Activated T-helper 1 cell treated with anti-CD3 and anti-CD28 coated beads, Interleukin-12 subunit alpha, Interleukin-12 subunit beta, Interleukin-2, Interleukin-4 antibody, amounts not matched to agents 30 ng/mL and 10 ng/mL and 1 ng/mL, durations not matched to agents 14 hours and 24 hours and 36 hours (primary cell): ENCODE measurements around the gene NPY1R. TPM values are rescaled to one million over a fixed set of nuclear protein-coding genes. Genes with fewer than 3 reads are reported as not detected.

ENCODE experiments used
- DNase-seq: peaks from one replicate; pipeline ENCODE4 v3.0.0; 2021; ENCODE audit warnings: low spot score
- H3K27ac Mint-ChIP-seq: one replicate; pipeline ENCODE4 v1.8.0; 2021; ENCODE audit warnings: mild to moderate bottlenecking, mixed read lengths
- H3K27me3 Mint-ChIP-seq: one replicate; pipeline ENCODE4 v1.8.0; 2022; ENCODE audit warnings: mild to moderate bottlenecking, moderate library complexity, mixed read lengths; ENCODE audit not compliant: insufficient read depth
- H3K36me3 Mint-ChIP-seq: one replicate; pipeline ENCODE4 v1.8.0; 2021; ENCODE audit warnings: low read depth, mixed read lengths
- H3K4me1 Mint-ChIP-seq: one replicate; pipeline ENCODE4 v1.8.0; 2021; ENCODE audit warnings: low read depth, mixed read lengths
- H3K4me3 Mint-ChIP-seq: one replicate; pipeline ENCODE4 v1.8.0; 2021; ENCODE audit warnings: mild to moderate bottlenecking, moderate library complexity, mixed read lengths
- H3K9me3 Mint-ChIP-seq: one replicate; pipeline ENCODE4 v1.8.0; 2021; ENCODE audit warnings: mixed read lengths
- intact Hi-C: fragments of 100-400 bp; cut with micrococcal nuclease; formaldehyde crosslinking; loops from one replicate; pipeline ENCODE4 v1.15.1; 2024
- total RNA-seq: library from RNA; stranded (reverse); gene quantifications from 2 replicates; pipeline ENCODE4 v1.2.3, GENCODE V29; 2022

Gene NPY1R
- not detected in 2 replicates for total RNA-seq

DNA sequence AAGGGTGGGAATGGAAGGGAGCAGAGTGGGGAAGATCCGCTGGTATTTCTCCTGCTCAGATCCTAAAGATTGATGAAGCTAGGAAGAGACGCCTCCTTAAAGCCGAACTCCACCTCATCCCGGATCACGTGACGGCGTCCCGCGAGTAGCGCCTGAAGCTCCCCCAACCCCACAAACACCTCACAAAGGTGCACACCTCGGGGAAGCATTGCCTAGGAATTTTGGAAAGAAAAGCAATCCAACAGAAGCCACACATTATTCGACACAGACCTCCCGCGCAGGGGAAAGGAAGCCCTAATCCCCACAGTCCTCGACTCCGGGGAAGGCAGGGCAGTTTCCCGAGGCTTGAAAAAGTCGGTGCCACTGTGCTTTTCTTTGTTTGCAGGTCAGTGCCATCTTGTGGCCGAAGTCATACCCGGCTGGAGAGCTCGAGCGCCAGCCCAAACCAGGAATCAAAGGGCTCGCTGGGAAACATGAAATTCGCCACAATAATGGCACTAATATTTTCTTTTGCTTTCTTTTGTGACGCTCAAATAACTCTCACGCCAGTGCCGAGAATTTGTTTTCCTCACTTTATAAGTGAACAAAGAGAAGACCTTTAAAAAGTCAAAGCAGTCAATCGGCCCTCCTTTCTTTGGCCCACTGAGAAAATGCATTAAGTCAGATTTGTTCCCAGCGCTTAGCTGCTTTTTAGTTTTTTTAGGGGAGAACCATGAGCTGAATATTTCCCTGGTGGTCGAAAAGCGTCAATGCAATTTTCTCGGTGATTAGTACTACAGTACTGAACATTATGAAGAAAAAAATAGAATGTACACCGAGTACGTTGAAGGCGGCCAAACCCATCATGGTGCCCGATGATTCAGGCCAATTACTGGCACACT, at the start of gene NPY1R:
TSS of gene NPY1R (minus strand) at position 71 of the 881 bp plus-strand sequence. CDS start 6,042 bp downstream, outside the sequence.
- Mint-ChIP-seq H3K4me3 (peak within 1 kb of the TSS; percentile 69), H3K27ac (no peak within 1 kb of the TSS), H3K9me3 (no peaks in the 10 kb centered on the region), H3K27me3 (peaks cover 47% of the 10 kb centered on the region), H3K4me1 (peaks cover 10% of the 10 kb centered on the region), H3K36me3 (no peaks in the 10 kb centered on the region)
- peak; percentile 1 for DNase-seq
- intact Hi-C loops, result loop anchor here (1.0 kb wide), 2 partner anchors 225 to 835 kb away; no protein-coding TSS in a partner anchor

DNA sequence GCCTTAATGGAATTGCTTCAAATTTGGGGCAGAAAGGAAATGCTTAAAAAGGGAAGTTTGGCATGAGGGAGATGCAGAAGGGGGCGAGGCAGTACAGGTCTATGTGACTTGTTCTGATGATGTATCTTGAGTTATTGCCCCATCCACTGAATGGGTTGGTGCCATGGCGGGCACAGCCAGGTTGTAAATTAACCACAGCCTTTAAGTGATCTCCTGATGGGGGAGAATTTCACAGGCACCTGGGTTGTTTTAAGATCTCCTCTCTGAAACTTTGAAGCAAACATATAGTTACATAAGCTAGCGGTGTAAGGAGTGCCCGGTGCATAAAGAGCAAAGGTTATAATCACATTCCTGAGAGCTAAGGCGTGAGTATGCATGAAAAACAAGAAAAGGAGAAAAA, 48.3 kb upstream of the NPY1R start:
- no peaks in the 10 kb centered on the region for H3K9me3 Mint-ChIP-seq
- no peak overlapping the region for H3K27ac Mint-ChIP-seq
- DNase-seq, result no peak
- no peaks in the 10 kb centered on the region for H3K36me3 Mint-ChIP-seq
- H3K4me1 Mint-ChIP-seq, result no peaks in the 10 kb centered on the region
- H3K4me3 Mint-ChIP-seq, result no peak overlapping the region
- peaks cover 2% of the 10 kb centered on the region for H3K27me3 Mint-ChIP-seq
- intact Hi-C loops, result no loop called here

DNA sequence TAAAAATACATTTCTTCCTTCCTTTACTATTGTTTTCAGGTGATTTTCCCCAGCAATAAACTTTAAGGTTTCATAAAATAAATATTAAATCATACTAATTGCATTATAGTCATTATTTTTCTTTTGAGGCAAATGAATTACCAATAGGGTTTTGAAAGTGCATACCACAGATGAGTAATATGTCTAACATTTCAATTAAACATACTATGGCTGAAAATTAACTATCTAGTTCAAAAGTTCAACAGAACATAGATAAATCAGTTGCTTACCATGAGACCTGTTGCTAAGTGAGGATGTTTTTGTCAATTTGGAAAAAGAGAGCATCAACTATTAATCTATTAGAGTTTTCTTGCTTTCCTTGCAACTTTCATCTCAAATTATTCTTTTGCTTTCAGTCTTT, 46.3 kb upstream of the NPY1R start:
- Mint-ChIP-seq H3K27ac (no peak overlapping the region), H3K27me3 (peaks cover 2% of the 10 kb centered on the region), H3K9me3 (no peaks in the 10 kb centered on the region), H3K36me3 (no peaks in the 10 kb centered on the region), H3K4me3 (no peak overlapping the region), H3K4me1 (no peaks in the 10 kb centered on the region)
- DNase-seq, result no peak
- intact Hi-C loops, result no loop called here

DNA sequence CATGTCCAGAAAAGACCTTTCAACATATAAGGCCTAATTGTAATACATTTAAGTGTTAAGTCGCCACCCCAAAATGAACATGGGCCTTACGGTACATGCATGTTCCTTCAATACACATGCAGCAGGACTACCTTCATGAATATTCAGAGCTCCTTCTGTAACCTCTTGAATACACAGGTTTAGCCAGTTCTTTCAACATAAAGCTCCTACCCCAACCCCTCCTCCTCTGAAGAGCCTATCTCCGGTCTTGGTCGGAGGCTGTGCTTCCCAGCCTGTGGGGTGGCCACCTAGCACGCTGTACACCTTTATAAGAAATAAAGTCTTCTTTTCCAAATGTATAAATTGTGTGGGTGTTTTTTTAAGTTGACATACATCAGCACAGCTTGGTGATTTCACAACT, 39.6 kb upstream of the NPY1R start:
- no peaks in the 10 kb centered on the region for H3K9me3 Mint-ChIP-seq

DNA sequence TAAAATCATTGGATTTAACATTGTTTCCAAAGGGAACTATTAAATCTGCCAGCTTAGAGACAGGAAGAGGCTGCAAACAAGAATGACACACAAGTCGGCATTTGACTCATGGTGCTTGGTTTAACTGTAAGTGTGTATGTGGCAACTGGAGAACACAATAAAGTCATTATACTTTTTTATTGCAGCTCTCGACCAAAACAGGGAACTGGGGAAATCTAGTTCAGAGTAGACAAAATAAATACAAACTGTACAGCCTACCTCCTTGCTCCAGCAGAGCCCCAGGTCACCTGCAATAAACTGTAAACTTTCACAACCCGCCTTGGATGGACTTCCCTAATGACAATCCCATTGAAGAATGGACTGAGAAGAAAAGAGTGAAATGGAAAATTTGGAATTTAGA, 35.3 kb upstream of the NPY1R start:
- Mint-ChIP-seq H3K4me3 (no peak overlapping the region), H3K9me3 (no peaks in the 10 kb centered on the region), H3K4me1 (no peaks in the 10 kb centered on the region), H3K27me3 (peaks cover 6% of the 10 kb centered on the region), H3K36me3 (no peaks in the 10 kb centered on the region), H3K27ac (no peak overlapping the region)
- no peak for DNase-seq
- intact Hi-C loops, result no loop called here

More for the DNA sequence above, 39.6 kb upstream of the NPY1R start:
- Mint-ChIP-seq H3K4me3 (no peak overlapping the region), H3K27me3 (peaks cover 6% of the 10 kb centered on the region), H3K27ac (no peak overlapping the region), H3K36me3 (no peaks in the 10 kb centered on the region), H3K4me1 (no peaks in the 10 kb centered on the region)
- no peak for DNase-seq
- intact Hi-C loops, result no loop called here

DNA sequence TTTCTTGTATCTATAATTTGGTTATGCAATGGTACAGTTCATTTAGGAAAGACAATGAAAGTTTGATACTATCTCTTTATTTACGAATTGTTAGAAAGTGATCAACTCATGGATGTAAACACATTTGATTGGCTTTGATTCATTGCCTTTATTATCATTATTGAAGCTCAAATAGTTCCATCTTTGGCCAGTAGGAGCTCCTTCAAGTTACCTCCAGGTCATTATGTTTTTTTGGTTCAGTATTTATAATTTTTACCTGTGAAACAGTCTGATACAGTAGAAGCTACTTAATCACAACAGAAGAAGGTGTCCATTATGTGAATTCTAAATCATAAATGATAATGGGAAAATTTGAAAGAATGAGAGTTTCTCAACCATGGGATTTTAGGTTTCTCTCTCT, 23.7 kb upstream of the NPY1R start:
- intact Hi-C loops, result loop anchor here (10.0 kb wide), 1 partner anchor 189 kb away; no protein-coding TSS in a partner anchor
- Mint-ChIP-seq H3K27ac (no peak overlapping the region), H3K9me3 (no peaks in the 10 kb centered on the region), H3K4me1 (no peaks in the 10 kb centered on the region), H3K36me3 (no peaks in the 10 kb centered on the region), H3K4me3 (no peak overlapping the region), H3K27me3 (no peaks in the 10 kb centered on the region)
- DNase-seq, result no peak

DNA sequence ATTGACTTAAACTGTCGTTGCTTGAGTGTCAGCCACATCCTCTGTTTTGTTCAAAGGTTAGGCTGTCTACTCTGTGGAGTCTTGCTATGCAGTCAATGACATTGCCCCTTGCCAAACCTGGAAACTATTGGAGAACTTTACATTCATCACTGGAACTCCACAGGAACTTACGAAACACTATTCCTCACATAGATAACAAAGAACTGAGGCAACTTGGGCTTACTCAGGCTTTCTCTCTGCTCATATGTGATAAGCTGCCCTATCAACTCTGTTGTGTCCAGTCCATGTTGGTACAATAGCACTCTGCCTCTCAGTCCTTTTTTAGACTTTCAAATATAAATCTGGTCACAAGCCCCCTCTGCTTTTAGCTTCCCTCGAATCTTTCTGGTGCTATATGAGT, 20.7 kb upstream of the NPY1R start:
- intact Hi-C loops, result loop anchor here (10.0 kb wide), 1 partner anchor 192 kb away; no protein-coding TSS in a partner anchor
- Mint-ChIP-seq H3K9me3 (no peaks in the 10 kb centered on the region), H3K36me3 (no peaks in the 10 kb centered on the region), H3K27me3 (no peaks in the 10 kb centered on the region), H3K4me1 (no peaks in the 10 kb centered on the region), H3K27ac (no peak overlapping the region), H3K4me3 (no peak overlapping the region)
- no peak for DNase-seq

DNA sequence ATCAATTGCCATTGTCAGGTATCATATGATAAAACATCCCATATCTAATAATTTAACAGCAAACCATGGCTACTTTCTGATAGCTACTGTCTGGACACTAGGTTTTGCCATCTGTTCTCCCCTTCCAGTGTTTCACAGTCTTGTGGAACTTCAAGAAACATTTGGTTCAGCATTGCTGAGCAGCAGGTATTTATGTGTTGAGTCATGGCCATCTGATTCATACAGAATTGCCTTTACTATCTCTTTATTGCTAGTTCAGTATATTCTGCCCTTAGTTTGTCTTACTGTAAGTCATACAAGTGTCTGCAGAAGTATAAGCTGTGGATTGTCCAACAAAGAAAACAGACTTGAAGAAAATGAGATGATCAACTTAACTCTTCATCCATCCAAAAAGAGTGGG, 18.3 kb upstream of the NPY1R start:
- no peaks in the 10 kb centered on the region for H3K4me1 Mint-ChIP-seq
- no peak overlapping the region for H3K4me3 Mint-ChIP-seq
- DNase-seq, result no peak
- peaks cover 5% of the 10 kb centered on the region for H3K27me3 Mint-ChIP-seq
- H3K36me3 Mint-ChIP-seq, result no peaks in the 10 kb centered on the region
- H3K27ac Mint-ChIP-seq, result no peak overlapping the region
- intact Hi-C loops, result loop anchor here (10.0 kb wide), 1 partner anchor 194 kb away; no protein-coding TSS in a partner anchor
- H3K9me3 Mint-ChIP-seq, result no peaks in the 10 kb centered on the region

DNA sequence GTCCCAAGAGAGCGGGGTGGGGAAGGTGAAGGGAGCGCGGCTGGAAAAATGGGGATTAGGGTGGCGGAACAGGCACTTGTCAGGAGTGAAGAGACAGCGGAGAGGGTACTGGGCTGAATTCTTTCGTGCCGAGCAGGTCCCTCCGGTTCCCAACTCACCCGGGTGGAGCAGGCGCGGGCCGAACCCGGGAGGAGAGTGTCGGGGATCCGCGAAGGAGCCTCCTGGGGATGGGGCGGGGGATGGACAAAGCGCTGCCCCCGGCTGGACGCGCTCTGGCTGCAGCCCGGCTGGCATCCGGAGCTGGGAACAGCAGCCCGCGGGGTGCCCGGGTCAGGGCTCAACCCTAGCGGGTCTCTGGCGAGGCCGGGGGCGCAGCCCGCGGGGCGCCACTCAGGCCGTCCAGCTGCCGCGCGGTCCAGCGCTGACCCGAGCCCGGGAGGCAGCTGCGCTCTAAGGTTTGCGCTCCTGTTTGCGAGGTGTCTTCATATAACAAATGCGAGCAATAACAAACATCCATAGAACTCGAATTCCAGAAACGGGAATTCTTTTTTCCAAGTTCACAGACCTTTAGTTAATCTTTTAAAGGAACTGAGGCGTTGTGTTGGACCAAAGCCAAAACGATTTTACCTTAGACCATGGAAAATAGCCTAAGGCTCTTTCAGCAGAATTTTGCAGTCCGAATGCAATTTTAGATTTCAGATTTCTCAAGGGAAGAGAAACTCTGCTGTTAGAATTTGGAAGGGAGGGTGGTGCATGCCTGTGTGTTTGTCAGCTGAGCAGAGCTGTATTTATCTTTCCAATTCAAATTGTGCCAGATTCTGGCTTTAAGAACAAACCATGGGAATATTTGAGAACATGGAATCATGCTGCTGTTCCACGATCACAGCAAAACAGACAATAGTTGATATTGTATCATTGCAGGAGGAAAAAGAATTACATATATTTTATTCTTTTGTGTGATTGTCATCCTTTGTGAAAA, 12.0 kb upstream of the NPY1R start:
- no peak for DNase-seq
- Mint-ChIP-seq H3K9me3 (no peaks in the 10 kb centered on the region), H3K4me3 (no peak overlapping the region), H3K4me1 (no peaks in the 10 kb centered on the region), H3K27me3 (peaks cover 27% of the 10 kb centered on the region), H3K27ac (no peak overlapping the region), H3K36me3 (no peaks in the 10 kb centered on the region)
- intact Hi-C loops, result no loop called here

DNA sequence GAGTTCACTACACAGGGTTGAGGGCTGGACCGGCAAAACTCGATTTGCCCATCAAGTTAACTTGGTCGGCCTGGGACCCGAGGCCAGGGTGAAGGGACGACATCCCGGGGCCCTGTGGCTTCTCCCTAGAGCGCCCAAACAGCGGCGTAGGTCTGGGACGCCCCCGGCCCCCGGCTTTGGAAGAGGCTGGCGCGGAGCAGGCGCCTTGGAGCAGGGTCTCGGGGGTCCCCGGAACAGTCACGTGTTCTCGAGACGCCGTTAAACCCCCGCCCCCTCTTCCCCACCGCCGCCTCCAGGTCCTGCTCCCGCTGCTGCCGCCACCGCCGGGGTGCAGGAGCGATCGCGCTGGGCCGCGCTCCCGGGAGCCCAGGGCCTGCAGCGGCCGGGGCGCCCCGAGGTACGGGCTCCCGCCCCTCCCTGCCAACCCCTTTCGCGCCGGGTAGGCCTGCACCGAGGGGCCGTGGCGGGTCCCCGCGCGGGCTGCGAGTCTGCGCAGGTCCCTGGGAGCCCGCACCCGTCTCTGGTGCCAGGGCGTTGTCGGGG, 11.3 kb upstream of the NPY1R start, which contains the start of gene NPY5R:
TSS of gene NPY5R (plus strand) at position 289 of the 543 bp plus-strand sequence. CDS start 6,382 bp downstream, outside the sequence.
- H3K4me3 Mint-ChIP-seq, result no peak within 1 kb of the TSS
- H3K9me3 Mint-ChIP-seq, result no peaks in the 10 kb centered on the region
- no peak within 1 kb of the TSS for H3K27ac Mint-ChIP-seq
- H3K27me3 Mint-ChIP-seq, result peaks cover 28% of the 10 kb centered on the region
- DNase-seq, result no peak
- no peaks in the 10 kb centered on the region for H3K4me1 Mint-ChIP-seq
- intact Hi-C loops, result no loop called here
- H3K36me3 Mint-ChIP-seq, result no peaks in the 10 kb centered on the region

DNA sequence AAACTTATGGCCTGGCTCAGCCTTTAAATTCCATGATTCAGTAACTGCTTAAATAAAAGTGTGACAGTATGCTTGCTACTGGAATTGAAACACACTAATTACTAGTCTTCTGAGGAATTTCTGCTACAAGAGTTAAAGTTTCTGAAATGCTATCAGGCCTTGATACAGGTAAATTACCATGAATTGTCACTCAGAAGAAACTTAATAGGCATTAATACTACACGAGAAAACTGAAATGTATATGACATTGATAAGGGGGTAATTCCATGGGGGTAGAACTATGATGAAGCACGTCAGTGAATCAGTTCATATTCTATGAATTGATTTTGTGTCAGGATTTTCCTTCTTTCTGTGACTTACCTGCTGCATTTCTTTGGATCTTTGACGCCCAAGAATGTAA, 3.0 kb upstream of the NPY1R start:
- intact Hi-C loops, result no loop called here
- no peak for DNase-seq
- Mint-ChIP-seq H3K4me3 (no peak overlapping the region), H3K36me3 (no peaks in the 10 kb centered on the region), H3K9me3 (no peaks in the 10 kb centered on the region), H3K4me1 (peaks cover 10% of the 10 kb centered on the region), H3K27me3 (peaks cover 35% of the 10 kb centered on the region), H3K27ac (no peak overlapping the region)

DNA sequence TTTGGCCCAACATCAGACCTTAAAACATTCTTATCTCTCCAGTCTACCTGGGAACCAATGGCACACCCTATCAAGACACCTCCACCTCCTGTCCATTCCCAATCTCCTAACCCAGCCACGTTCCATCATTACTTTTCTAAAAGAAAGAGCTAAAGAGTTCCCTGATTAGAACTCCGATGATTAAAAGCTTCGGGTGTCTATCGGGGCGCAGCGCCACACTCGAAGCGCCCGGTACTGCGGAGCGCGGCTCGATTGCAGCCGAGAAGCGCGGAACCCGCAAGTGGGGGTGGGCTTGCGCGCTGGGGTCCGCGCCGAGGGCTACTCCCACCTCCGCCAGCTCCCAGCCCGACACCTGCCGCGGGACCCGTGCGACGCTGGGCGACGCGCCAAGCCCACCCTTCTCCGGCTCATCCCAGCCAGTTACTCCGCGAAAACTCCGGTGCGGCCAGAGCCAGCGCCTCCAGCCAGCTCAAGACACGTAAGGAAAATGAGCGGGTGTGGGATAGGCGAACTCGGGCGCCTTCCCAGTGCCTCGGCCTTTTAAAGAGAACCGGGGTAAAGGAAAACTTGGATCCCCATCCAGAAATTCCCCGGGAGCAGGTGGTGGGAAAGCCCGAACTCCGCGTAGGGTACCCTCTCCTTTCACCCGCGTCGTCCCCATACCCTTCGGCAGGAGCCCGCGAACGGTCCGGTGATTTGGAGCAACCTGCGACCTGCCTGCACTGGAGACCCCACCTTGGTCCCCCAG, 593 bp downstream of the NPY1R start:
- Mint-ChIP-seq H3K27ac (no peak overlapping the region), H3K9me3 (no peaks in the 10 kb centered on the region), H3K4me1 (peaks cover 10% of the 10 kb centered on the region), H3K27me3 (peaks cover 48% of the 10 kb centered on the region), H3K36me3 (no peaks in the 10 kb centered on the region), H3K4me3 (no peak overlapping the region)
- intact Hi-C loops, result loop anchor here (1.0 kb wide), 2 partner anchors 225 to 835 kb away; no protein-coding TSS in a partner anchor
- no peak for DNase-seq
